Large intestine (tissue), 3 donors: Measurements from ENCODE around the gene ALG9. TPM values are rescaled to one million over a fixed set of nuclear protein-coding genes. Genes with fewer than 3 reads are reported as not detected.
A peak's percentile ranks its signal among the peaks of the same experiment; 100 is the strongest.

Source experiments
- DNase-seq, 2 donors: peaks; one replicate each; pipeline versions ENCODE4 v3.0.0 to v3.0.0-alpha.2; 2013
- H3K27ac ChIP-seq: one replicate; pipeline ENCODE4 v1.5.1; 2013; ENCODE audit warnings: low read length
- H3K27me3 ChIP-seq: 2 replicates; pipeline ENCODE4 v1.6.1; 2013; ENCODE audit warnings: low read length; ENCODE audit not compliant: control insufficient read depth, insufficient read depth
- H3K36me3 ChIP-seq: 2 replicates; pipeline ENCODE4 v1.6.1; 2013; ENCODE audit warnings: low read length; ENCODE audit not compliant: control insufficient read depth, insufficient read depth
- H3K4me1 ChIP-seq: one replicate; pipeline ENCODE4 v1.6.1; 2013; ENCODE audit warnings: low read length; ENCODE audit not compliant: control insufficient read depth, insufficient read depth
- H3K4me3 ChIP-seq: one replicate; pipeline ENCODE4 v1.5.1; 2013; ENCODE audit warnings: low read length
- H3K9me3 ChIP-seq: one replicate; pipeline ENCODE4 v1.6.1; 2013; ENCODE audit warnings: mild to moderate bottlenecking, low read depth, low read length, moderate library complexity; ENCODE audit not compliant: control insufficient read depth
- WGBS: methylation state at CpG from one replicate; pipeline ENCODE4 v1.1.5; 2013; ENCODE audit warnings: low lambda C conversion rate; ENCODE audit not compliant: insufficient coverage; 5-methylcytosine and 5-hydroxymethylcytosine counted together
- polyA plus RNA-seq: library from polyadenylated mRNA; unstranded; fragments of 120-200 nt; gene quantifications from one replicate; pipeline ENCODE4 v1.2.1, GENCODE V29; 2013

The ALG9 gene
- polyA plus RNA-seq, 1 donor = 31.1 TPM

DNA sequence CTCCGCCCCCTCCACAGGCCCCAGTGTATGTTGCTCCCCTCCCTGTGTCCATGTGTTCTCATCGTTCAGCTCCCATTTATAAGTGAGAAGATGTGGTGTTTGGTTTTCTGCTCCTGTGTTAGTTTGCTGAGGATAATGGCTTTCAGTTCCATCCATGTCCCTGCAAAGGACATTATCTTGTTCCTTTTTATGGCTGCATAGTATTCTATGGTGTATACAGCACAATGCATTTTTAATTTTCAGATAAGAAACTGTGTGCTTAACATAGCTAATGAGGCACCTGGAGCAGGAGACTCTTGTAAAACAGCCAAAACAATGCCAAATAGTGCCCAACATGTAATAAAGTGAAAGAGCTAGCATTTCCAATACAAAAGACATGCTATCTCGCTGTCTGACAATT, 21.8 kb downstream of the ALG9 start:
- Histone ChIP-seq H3K27ac (no peak overlapping the region), H3K4me3 (no peak overlapping the region), H3K36me3 (peaks cover 52% of the 10 kb centered on the region), H3K27me3 (no peaks in the 10 kb centered on the region), H3K9me3 (no peaks in the 10 kb centered on the region), H3K4me1 (no peaks in the 10 kb centered on the region)
- 100% methylated on average over 1 of the region's 3 CpGs for WGBS
- no peak for DNase-seq

DNA sequence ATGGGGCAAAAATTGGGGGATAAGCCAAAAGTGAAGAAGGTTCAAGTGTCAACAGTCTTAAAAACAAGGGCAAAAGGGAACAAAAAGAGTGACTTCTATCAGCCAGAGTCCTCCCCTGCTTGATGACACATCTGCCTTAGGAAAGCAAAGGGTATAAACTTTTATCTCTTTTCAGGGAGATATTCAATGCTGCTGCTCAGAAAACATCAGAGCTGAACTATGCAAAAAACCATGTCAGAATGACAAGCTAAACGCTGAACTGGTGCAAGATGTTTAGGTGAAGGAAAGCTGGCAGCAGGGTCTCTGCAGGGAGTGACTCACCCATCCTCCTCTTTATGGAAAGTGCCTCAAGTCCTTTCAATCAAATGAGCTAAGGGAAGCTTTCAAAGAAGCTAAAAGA, 24.7 kb downstream of the ALG9 start:
- peak; percentile 5 to 10 for DNase-seq
- H3K4me3 ChIP-seq = no peak overlapping the region
- no peaks in the 10 kb centered on the region for H3K4me1 ChIP-seq
- no peak overlapping the region for H3K27ac ChIP-seq
- no peaks in the 10 kb centered on the region for H3K9me3 ChIP-seq
- no peaks in the 10 kb centered on the region for H3K27me3 ChIP-seq
- no CpG with 5 or more reads among the region's 1 CpG for WGBS
- peaks cover 57% of the 10 kb centered on the region for H3K36me3 ChIP-seq

DNA sequence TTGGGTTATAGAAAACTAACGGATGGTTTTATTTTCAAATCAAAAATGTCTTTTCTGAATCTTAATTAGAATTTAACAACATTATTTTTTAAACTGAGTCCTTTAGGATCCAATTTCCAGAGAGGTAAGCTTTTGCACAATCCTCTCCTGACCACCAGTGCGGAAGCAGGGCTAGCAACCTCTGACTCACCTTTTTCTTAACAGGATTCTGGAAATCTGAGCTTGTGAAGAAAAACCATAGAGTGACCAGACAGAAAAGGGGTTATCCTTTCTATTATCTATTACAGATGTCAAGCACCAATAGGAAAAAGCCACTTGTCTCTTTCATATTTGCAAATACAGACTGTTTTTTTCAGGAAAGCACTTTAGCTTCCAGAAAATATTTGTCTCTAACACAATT, 25.3 kb downstream of the ALG9 start:
- Histone ChIP-seq H3K9me3 (no peaks in the 10 kb centered on the region), H3K27me3 (no peaks in the 10 kb centered on the region), H3K4me1 (no peaks in the 10 kb centered on the region), H3K4me3 (no peak overlapping the region), H3K36me3 (peaks cover 56% of the 10 kb centered on the region), H3K27ac (no peak overlapping the region)
- DNase-seq = no peak
- WGBS = 88% methylated on average over 1 of the region's 2 CpGs

DNA sequence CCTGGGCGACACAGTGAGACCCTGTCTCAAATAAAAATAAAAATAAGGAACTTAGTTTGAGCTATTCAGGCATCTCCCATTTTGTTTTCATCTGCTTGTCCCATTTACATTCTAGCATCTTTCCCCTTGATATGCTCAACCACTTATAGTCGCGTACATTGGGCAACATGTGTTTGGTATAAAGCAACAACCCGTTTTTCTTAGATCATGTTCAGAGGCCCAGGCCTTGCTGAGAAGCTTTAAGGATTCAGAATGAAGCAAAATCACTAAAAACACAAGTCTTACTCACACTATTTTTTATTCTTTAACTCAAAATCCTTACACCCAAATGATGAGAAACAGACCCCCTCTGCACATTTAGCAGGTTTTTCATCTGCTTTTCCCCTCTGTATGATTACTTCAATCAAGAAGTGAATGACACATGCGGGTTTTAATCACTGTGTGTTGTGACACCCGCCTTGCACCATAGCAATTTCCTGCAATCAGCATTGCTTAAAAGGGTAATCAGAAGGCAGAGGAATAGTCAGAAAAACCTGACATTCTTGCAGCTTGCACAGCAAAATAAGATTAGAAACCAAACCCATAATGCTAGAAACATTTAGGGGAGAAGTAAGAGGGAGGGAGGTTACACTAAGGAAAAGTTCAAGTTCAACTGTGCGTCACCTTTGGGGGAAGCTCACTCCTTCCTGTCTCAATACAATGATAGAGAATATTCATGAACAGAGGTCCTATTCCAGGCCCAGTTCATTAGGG, 25.9 kb downstream of the ALG9 start:
- H3K4me3 ChIP-seq = no peak overlapping the region
- H3K4me1 ChIP-seq = no peaks in the 10 kb centered on the region
- H3K9me3 ChIP-seq = no peaks in the 10 kb centered on the region
- H3K36me3 ChIP-seq = peaks cover 51% of the 10 kb centered on the region
- no peak overlapping the region for H3K27ac ChIP-seq
- no peaks in the 10 kb centered on the region for H3K27me3 ChIP-seq
- DNase-seq = no peak
- WGBS = 100% methylated on average over 1 of the region's 7 CpGs

DNA sequence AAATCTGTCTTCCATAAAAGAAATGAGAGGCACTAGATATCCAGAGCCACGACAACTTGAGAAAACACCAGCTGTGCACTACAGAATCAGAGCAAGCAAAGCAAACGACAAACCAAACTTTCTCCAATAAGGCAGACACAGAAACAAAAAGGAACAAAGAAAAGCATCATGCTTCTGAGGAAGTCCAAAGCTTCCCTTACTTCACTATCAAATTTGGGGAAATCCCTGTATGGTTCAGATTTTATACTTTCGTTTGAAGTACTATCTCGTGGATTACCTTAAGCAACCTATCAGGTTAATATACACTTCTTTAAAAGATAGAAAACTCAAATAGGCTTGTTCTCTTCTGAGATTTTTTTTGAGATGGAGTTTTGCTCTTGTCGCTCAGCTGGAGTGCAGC, 27.7 kb downstream of the ALG9 start:
- DNase-seq = no peak
- H3K36me3 ChIP-seq = peaks cover 49% of the 10 kb centered on the region
- no peaks in the 10 kb centered on the region for H3K27me3 ChIP-seq
- no peak overlapping the region for H3K27ac ChIP-seq
- H3K4me1 ChIP-seq = no peaks in the 10 kb centered on the region
- no peak overlapping the region for H3K4me3 ChIP-seq
- H3K9me3 ChIP-seq = no peaks in the 10 kb centered on the region
- WGBS = 67% methylated on average over 1 of the region's 5 CpGs

DNA sequence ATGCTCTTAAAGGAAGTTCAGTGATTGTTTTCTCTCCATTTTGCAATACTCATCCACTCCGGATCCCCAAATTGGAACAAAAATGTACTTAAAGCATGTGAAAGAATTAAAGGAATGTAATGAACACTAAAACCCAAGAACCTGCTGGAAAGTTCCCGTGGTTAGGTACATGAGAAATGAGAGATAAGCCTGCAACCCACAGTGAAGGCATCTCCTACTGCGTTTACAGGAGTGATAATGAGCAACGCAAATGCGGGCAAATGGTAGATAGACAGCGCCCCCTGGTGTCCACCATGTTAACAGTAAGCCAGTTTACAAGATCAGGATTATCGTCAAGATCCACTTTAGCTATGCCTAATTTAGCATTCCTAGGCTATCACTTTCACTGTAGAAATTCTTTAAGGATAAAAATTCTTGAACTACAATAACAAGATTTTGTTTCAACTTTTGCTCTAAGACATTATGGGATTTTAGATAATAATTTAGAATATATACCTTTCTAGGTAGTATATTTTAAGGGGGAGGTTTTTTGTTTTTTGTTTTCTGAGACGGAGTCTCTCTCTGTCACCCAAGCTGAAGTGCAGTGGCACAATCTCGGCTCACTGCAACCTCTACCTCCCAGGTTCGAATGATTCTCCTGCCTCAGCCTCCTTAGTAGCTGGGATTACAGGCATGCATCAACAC, 29.9 kb downstream of the ALG9 start:
- H3K36me3 ChIP-seq = peaks cover 33% of the 10 kb centered on the region
- H3K27ac ChIP-seq = no peak overlapping the region
- no peaks in the 10 kb centered on the region for H3K27me3 ChIP-seq
- no peaks in the 10 kb centered on the region for H3K9me3 ChIP-seq
- 80% methylated on average over 1 of the region's 10 CpGs for WGBS
- peak; percentile 77 to 80 for DNase-seq
- H3K4me3 ChIP-seq = no peak overlapping the region
- H3K4me1 ChIP-seq = peaks cover 11% of the 10 kb centered on the region

DNA sequence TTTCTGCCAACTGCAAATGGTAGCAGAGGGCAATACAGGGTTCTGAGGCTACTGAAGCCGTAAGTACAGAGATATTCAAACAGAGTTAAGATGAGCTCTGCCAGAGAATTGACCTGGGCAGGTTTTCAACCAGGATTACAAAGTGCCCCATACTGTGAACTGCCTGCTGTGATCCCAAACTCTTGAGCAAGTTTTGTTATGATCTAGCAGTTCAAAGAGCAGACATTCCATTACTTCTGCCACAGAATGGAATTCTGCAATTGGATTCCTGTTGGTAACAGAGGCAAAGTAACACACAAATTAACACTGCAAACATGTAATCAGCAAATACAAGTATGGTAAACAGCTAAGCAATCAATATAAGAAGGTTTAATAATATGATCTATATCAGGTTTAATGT, 31.2 kb downstream of the ALG9 start:
- H3K27me3 ChIP-seq = no peaks in the 10 kb centered on the region
- H3K27ac ChIP-seq = peak overlapping the region; percentile 38
- H3K9me3 ChIP-seq = no peaks in the 10 kb centered on the region
- no peak overlapping the region for H3K4me3 ChIP-seq
- peaks cover 26% of the 10 kb centered on the region for H3K36me3 ChIP-seq
- peak; percentile 37 to 66 for DNase-seq
- WGBS = no CpG with 5 or more reads among the region's 1 CpG
- peaks cover 23% of the 10 kb centered on the region for H3K4me1 ChIP-seq

DNA sequence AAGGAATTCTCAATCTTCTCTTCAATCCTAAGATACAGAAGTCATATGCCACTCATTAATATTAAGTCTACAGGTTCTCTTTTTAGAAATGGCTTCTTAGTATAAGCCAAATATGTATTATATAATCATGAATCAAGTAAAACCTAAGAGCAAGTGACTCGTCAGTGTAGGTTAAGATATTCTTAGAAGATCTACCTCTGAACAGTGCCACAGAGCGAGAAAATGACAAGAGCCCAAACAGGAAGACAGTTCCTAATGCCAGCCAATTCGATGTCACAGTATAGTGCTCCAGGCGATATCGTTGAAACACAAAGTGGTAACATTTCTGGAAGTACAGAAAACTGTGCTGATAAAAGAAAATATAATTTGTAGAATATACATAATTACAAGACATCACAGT, 33.3 kb downstream of the ALG9 start:
- Histone ChIP-seq H3K9me3 (no peaks in the 10 kb centered on the region), H3K27me3 (no peaks in the 10 kb centered on the region), H3K4me3 (no peak overlapping the region), H3K4me1 (peaks cover 39% of the 10 kb centered on the region), H3K27ac (no peak overlapping the region), H3K36me3 (peaks cover 8% of the 10 kb centered on the region)
- 80% methylated on average over 1 of the region's 5 CpGs for WGBS
- no peak for DNase-seq

DNA sequence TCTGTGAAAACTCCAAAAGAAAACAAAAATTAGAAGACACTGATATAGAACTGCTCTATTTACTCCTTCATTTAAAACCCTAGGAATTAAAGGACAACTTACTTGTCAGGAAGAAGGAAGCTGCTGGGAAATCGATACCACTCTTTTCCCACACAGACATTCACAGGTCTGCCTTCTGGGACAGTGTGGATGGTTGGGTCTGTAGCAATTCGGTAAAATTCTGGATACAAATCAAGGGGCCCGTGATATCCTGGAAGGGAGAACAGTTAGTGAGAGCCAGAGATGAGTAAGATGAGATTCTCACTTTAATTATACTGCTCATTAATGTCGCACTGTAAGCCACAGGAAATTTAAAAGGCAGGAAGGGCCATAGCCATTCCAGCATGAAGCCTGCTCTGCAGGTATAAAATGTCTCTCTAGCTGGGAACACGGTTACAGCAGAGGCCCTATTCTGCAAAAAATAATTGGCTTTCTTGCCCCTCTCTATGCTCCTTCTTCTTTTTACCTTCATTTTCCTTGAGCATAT, 34.0 kb downstream of the ALG9 start:
- Histone ChIP-seq H3K36me3 (peaks cover 4% of the 10 kb centered on the region), H3K27me3 (no peaks in the 10 kb centered on the region), H3K9me3 (no peaks in the 10 kb centered on the region), H3K4me3 (no peak overlapping the region), H3K27ac (peak overlapping the region; percentile 67), H3K4me1 (peaks cover 39% of the 10 kb centered on the region)
- no peak for DNase-seq
- WGBS = 70% methylated on average over 2 of the region's 5 CpGs

DNA sequence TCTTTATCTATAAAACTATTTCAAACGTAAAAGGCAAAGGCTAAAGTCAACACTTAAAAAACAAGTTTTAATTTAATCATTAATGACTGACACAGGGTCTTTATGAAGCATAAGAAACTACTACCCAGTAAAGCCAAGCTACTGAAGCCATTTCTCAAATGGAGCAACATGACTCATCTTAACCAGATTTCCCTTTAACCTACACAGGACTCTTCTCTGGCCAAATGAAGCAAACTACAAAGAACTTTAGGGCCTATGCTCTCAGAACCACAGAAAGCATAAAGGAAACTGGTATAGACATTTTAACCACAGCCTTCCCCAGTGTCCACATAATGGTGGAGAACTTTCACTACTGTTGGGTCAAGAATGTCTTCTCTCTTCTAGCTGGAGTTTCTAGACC, 34.7 kb downstream of the ALG9 start:
- no peaks in the 10 kb centered on the region for H3K9me3 ChIP-seq
- H3K4me1 ChIP-seq = peaks cover 39% of the 10 kb centered on the region
- peak; percentile 12 to 51 for DNase-seq
- WGBS = no CpG with 5 or more reads among the region's 1 CpG
- no peak overlapping the region for H3K4me3 ChIP-seq
- H3K27ac ChIP-seq = peak overlapping the region; percentile 67
- H3K27me3 ChIP-seq = no peaks in the 10 kb centered on the region
- H3K36me3 ChIP-seq = peaks cover 2% of the 10 kb centered on the region
